ENCODE data around the gene NHSL2. TPM values are rescaled to one million over a fixed set of nuclear protein-coding genes. Genes with fewer than 3 reads are reported as not detected.

NHSL2 gene
- total RNA-seq, 1 donor from 2014 or later: 6.9 TPM

GRCh38 chrX:72110876-72111708 lies 200.4 kb downstream of the NHSL2 start:
- DNase-seq: no peak

GRCh38 chrX:72113461-72113860 lies 202.8 kb downstream of the NHSL2 start:
- no peak for DNase-seq

- DNase-seq: no peak
Observed at GRCh38 chrX:72114306-72114705, 203.7 kb downstream of the NHSL2 start.

- no peak for DNase-seq
Observed at GRCh38 chrX:72114807-72115206, 204.2 kb downstream of the NHSL2 start.

GRCh38 chrX:72115380-72115779 lies 204.7 kb downstream of the NHSL2 start:
- no peak for DNase-seq

GRCh38 chrX:72117636-72118210 lies 207.1 kb downstream of the NHSL2 start:
- DNase-seq: no peak

GRCh38 chrX:72120837-72121236 lies 210.2 kb downstream of the NHSL2 start:
- DNase-seq: no peak

GRCh38 chrX:72121383-72121782 lies 210.7 kb downstream of the NHSL2 start:
- DNase-seq: peak; percentile 63

- no peak for DNase-seq
Observed at GRCh38 chrX:72122621-72123337, 212.1 kb downstream of the NHSL2 start.

GRCh38 chrX:72123471-72124185 lies 213.0 kb downstream of the NHSL2 start:
- DNase-seq: peak; percentile 14

- DNase-seq: no peak
Observed at GRCh38 chrX:72124540-72125201, 214.0 kb downstream of the NHSL2 start.

- DNase-seq: peak; percentile 8
Observed at GRCh38 chrX:72125331-72126047, 214.8 kb downstream of the NHSL2 start.

GRCh38 chrX:72126048-72126415 lies 215.4 kb downstream of the NHSL2 start:
- DNase-seq: no peak

GRCh38 chrX:72126539-72127140 lies 216.0 kb downstream of the NHSL2 start:
- peak; percentile 76 for DNase-seq

- no peak for DNase-seq
Observed at GRCh38 chrX:72127332-72127731, 216.7 kb downstream of the NHSL2 start.

- no peak for DNase-seq
Observed at GRCh38 chrX:72128183-72128834, 217.7 kb downstream of the NHSL2 start.

- DNase-seq: no peak
Observed at GRCh38 chrX:72128881-72129280, 218.2 kb downstream of the NHSL2 start.

GRCh38 chrX:72129661-72130060 lies 219.0 kb downstream of the NHSL2 start:
- DNase-seq: no peak

- DNase-seq: no peak
Observed at GRCh38 chrX:72130156-72130761, 219.6 kb downstream of the NHSL2 start.

GRCh38 chrX:72130762-72131250 lies 220.2 kb downstream of the NHSL2 start:
- no peak for DNase-seq
